GM18499 (cell line): ENCODE data around the gene WNT5A.

Experiments used
- ATAC-seq: cut with Tn5 transposase; IDR thresholded peaks from one replicate; pipeline ENCODE4 v1.9.1; 2021; ENCODE audit warnings: moderate number of reproducible peaks; ENCODE audit not compliant: insufficient read depth, unreplicated experiment

The WNT5A gene

DNA sequence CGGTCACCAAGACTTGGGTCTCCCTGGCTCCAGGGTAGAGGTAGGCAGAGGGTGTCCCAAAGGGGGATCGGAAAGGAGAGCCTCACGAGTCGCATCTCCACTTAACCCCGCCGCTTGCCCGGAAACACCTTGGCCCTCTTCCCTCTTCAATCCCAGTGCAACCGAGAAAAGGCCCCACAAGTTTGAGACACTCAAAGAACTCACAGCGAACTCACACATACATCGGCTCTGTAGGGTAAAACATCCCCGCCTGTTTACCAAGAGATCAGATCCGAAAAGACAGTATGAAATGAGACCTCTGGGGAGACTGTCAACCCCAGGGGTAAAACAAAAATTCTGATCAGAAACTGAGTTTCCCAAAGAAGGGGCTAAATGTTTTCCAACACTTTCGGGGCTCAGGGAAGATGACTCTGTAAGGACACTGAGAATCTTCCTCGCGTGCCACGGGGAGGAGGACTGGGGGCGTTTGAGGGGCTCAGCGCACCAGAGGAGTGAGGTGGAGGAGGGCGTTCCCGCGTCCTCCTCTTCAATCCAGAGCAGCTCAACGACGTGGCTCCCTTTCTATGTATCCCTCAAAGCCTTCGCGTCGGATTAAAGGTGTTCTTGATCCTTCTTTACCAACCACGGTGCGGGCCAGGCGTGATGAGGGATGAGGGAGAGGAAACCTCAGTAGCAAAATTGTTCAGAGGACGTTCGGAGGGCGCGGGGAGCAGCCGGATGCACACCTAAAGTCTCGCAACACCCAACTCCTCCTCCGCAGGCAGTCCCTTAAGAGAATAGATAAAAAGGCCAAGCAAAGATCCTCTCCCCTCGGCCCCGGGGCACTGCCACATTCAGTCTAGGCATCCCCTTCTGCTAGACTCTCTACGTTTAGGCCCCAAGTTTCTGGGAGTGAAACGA lies 3.7 kb downstream of the WNT5A start:
- ATAC-seq, result no peak

DNA sequence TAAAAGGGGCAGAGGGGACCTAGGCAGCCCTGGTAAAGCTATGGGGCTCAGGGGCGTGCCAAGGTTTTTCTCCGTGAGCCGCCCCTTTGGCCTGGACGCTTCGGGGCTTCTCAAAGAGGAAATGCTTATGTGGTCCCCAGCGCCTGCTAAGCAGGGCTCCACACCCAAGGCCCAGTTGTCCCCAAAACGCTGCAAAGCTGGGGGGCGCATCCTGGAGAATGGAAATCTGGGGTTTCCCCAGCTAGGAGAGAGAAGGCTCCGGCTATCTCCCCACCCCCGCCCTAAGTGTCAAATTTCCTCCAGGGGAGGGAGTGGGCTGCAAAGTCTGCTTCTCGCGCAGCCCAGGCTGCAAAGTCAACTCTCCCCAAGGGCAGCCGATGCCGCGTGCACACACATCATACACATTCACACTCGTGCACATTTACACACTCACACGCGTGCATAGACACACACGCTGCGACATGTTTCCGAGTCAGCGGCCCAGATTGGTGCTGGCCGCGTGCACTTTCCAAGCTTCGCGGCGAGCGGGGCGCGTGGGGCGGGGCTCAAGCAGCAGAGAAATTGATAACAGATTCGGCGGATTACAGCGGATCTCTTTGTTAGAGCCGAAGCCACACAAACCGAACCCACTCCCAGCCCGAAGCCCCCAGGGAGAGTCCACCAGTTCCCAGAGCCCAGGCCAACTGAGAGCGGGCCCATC lies 4.5 kb downstream of the WNT5A start:
- ATAC-seq, result no peak

DNA sequence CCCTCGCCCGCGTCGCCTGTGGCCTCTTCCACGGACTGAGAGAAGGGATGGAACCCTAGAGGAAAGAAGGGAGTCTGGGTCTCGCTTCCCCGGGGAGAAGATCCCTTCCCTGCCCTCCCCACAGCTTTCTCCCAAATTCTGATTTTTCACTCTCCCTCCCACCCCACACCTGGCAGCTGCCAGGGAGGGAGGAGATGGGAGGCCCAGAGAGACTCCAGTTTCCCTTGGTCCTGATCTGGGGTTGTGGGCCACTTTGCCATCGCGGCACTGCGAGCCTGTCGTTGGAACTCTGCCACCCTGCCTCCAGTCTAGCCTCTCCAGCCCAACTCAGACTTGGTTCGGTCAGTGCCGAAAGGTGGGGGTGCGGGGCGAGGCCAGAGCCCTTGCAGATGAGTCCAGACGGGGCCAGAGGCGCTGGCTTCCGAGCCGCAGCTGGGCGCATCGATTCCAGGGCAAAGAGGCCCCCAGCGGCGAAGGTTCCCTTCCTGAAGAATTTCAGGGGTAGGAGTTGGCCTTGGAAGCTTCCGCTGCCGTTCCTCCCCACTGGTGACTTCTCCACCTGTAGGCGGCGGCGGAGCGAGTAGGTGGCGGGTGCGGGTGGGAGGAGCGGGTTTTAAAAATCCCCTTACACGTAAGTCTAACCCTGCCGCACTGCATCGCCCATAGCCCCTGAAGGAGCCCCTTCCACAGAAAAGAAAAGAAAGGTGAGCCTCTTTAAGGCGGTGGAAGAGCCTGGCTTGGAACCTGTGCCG lies 5.2 kb downstream of the WNT5A start:
- ATAC-seq, result no peak

DNA sequence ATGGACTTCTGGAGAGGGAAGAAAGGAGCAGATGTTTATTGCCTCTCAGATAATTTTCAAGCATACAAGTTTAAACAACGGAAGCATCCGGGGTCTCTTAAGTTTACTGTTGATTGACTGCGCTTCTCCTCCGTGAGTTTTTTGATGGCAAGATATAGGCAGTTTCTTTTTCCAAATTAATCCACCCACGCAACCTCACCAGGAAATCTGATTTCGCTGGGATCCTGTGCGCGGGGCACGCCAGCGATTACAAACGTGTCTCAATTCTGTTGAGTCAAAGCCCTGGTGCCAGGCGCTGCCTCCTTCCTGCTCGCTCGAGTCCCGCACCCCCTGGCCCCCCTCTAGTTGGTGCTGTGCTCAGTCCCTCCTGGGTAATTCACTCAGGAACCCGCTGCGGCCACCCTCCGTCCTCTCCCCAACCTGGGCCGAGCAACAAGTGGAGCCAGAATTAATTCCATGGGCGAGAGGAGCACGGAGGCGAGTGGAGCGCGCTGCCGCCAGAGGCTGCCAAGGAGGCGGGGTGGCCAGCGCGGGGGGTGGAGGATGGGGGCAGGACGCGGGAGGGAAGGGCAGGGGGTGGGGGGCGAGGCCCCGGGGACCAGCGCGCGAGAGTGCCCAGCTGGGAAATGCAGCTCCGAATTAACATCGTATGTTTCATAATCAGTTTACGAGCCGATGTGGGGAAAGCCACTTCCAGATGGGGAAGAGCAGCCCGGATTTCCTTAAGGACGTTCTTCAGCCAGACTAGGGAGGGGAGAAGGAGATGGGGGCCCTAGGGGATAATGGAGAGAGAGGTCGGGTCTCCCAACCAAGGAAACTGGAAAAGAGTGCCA lies 6.0 kb downstream of the WNT5A start:
- no peak for ATAC-seq

DNA sequence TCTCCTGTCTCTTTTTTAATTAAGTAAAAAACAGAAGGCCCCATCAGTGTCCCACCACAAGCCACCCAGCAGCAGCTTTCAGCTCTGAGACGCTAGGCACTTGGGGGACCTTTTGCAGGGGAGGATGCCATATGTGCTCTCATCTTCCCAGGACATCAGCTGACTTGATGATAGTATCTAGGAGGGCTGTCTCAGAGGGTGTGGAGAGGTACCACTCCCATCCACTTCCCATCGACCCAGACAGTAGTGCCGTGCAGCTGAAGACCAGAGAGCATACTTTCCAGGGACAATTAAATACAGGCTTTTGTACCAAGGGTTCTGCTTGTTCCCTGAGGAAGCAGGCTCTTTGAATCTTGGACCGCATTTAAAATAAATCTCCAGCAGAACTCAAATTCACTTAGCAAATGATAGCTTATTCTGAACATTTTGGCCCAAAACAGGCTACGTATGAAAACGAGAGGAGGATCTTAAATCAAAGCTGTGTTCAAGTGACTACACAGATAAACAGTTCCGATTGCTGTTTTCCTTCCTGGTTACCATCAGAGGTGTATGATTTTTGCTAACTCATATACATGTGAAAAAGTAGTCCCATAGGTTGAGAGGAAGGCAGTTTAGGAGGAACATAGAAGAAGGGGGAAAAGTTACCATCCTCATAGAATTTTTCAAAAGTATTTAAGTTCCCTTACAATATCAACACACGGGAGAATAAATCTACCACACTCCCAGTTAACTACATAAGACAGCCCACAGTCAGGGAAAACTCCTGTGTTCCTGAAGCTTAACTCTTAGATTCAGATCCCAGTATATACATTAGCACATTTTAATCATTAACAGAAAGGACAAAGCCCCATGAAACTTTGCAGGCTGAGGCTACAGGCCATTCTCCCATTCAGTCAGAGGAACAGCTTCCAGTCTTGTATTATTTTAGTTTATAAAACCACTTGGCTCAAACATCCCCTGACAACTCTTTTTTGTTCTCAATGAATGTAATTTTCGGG lies 9.5 kb downstream of the WNT5A start:
- no peak for ATAC-seq

DNA sequence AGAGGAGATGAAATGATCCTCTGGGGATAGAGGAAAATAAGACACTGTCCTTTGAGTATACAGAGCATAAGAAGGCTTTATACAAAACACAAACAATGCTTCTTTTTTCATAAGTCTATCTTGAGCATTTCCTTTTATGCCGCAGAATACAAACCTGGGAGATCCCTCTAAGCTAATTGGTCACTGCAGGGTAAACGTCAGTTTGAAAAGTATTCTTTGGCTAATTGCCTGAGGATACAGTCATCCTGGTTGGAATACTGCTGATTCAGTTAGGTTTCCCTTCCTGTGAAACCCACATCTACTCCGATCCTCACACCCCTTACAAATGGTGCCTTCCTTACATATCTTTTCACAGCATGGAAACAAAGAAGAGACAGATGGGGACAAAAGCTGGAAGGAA lies 10.6 kb downstream of the WNT5A start:
- no peak for ATAC-seq

DNA sequence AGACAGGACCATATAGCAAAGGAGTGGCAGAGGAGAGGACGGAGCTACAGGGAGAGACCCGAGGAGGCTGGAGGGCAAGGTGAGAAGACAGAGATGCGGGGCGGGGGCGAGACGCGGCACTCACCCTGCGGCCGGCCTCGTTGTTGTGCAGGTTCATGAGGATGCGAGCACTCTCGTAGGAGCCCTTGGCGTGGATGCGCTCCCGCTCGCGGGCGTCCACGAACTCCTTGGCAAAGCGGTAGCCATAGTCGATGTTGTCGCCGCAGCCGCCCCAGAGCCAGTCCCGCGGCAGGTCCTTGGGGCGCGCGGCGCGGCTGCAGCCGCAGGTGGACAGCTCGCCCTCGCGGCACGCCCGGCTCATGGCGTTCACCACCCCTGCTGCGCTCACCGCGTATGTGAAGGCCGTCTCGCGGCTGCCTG lies 12.9 kb downstream of the WNT5A start:
- no peak for ATAC-seq

DNA sequence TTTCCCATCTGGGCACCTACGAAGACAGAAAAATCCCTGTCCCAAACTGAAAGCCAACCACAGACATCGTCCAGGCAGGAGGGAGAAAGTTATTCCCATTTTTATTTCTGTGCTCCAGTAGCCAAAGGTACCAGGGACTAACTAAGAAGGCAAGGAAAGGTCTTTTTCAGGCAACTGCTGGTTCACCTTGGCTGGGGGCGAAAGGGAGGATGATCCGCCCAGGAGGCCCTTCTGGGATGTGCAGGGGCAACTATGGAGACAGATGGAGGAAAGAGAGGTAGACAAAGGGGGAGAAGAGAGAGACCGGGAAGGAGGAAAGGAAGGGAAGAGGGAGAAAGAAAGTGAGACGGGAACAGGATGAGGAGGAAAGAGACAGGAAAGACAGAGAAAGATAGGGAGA lies 13.3 kb downstream of the WNT5A start:
- no peak for ATAC-seq

DNA sequence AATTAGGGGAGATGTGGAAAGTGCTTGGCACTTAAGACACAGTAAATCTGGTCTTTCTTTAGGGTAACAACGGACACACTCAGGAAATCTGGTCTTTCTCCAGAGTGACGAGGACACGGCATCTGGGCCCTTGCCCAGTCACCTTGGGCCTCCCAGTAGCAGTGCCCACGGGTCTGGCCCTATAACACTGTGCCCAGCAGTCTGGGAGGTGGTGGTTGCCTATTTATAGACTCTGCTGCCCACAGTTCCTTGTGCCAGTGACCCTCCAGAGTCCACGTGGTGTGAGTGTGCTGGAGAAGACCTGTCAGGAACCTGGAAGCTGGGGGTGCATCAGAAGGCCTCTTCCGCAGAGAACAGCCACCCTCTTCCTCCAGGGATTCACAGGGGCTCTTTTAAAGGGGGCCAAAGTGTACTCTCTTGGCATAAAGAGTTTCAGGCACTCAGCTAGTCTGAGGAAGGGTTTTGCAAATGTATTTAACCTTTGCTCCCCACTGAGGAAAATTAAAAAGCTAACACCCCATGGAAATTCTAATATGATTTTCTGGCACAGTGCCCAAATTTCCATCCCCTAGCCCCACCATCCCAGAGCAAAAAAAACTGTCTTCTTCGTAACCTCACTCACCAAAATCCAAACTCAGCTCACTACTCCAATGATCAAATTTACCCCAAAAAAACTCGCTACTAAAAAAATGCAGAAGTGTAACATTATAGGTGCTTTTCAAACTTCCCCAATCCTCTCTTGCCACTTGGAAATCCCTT lies 15.4 kb downstream of the WNT5A start:
- no peak for ATAC-seq

DNA sequence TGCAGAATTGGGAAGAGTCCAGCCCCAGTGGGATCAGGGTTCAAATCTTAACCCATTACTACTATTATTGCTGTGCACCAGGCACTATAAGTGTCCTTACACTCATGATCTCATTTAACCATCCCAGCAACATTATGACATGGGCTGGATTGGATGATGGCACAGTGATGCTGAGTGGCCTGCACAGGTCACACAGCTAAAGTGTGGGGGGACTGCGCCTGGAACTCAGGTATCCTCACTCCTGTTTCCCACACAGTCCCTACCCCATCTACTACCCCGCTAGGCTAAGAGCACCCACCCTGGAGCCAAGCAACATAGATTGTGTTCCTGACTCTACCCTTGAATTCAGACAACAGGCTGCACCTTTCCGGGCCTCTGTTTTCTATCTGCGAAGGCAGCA lies 16.0 kb downstream of the WNT5A start:
- no peak for ATAC-seq

DNA sequence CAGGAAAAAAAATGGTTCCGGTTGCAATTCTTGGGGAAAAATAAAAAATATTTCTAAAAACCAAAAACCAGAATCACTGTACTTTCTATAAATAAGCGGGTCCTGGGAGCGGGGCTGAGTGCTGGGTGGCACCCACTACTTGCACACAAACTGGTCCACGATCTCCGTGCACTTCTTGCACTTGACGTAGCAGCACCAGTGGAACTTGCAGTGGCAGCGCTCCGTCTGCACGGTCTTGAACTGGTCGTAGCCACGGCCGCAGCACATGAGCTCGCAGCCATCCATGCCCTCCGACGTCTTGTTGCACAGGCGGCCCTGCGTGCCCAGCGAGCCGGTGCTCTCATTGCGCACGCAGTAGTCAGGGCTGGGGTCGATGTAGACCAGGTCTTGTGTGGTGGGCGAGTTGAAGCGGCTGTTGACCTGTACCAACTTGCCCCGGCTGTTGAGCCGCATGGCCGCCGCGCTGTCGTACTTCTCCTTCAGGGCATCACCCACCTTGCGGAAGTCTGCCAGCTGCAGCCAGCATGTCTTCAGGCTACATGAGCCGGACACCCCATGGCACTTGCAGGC lies 17.1 kb downstream of the WNT5A start:
- ATAC-seq, result no peak

DNA sequence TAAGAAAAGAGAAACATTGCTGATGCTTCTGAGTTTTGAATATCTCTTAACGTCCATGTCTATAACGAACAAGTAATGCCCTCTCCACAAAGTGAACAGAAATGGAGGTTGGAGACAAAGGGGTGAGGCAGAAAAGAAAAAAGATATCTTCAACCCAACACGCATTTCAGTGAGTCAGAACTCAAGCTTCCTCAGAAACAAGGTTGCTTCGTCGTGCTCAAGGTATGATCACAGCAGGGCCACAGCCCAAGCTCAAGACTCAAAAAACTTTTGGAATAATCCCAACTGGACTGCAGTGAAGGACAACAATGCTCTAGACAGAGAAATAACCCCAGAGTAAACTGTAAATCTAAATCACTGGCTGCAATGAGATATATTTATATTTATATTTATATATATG lies 18.9 kb downstream of the WNT5A start:
- ATAC-seq, result no peak

DNA sequence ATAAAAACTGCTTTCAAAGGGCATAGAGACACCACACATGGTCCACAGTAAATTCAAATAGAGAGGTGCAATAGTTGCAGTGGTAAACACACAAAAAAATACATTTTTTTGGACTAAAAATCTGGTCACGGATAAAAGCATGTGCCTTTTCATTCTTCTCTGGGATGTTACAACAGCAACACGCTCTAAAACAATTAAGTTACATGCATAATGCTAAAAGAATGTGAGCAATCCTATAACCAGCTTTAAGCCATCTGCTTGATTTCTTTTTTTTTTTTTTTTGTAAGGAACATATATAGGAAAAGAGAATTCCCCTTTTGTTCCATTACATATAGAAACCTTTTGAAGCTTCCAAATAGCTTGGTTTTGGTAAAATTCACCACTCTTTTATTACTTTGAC lies 20.0 kb downstream of the WNT5A start:
- ATAC-seq, result no peak

DNA sequence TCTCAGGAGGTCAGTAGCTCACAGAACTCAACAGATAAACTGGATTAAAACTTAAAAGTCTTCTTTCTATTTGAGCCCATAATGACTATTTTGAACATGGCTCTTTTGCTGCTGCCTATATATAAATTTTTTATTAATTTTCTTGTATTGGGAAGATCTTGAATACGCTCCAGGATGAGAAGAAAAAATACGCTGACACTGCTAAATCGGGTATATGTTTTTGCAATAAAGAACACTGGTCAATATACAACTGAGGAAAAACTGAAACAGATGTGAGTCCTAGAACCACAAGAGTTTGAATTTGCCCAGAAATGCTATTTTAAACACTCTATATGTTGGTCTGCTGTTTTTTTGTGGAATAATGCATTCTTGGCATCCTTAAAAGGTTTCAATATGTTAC lies 20.6 kb downstream of the WNT5A start:
- no peak for ATAC-seq

DNA sequence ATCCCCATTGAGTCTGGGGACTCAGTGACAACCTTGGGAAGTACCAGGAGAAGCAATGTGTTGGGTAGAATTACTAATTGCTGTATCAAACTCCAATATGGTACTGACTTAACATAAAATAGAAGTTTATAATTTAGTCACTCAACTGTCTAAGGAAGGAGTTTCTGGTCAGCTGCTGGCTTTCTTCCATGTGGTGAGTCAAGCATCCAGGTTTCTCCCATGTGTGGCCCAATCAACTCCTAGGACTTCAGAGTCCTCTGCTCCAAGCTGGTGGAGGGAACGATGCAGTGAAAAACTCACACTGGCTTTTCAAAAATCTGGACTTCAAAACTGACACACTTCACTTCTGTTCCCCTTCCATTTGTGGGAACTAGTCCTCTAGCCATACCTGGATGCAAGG lies 25.2 kb downstream of the WNT5A start:
- ATAC-seq, result no peak

DNA sequence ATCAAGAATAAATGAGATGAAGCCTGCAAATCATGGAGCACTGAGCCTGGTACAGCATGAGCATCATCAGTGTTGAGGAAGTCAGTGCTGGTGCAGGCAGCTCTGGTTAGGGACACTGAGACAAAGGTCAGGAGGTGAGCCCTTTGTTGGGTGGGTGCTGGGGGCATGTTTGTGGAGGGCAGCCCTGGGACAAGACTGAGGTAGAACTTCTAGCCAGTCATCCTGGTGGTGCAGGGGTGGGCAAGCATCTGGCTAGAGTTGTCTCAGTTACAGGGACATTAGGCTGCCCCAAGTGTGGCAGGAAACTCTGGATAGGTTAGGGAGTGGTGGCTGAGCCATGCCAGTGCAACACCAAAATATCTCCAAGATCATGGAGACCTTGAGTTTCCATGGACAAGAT lies 27.3 kb downstream of the WNT5A start:
- no peak for ATAC-seq

DNA sequence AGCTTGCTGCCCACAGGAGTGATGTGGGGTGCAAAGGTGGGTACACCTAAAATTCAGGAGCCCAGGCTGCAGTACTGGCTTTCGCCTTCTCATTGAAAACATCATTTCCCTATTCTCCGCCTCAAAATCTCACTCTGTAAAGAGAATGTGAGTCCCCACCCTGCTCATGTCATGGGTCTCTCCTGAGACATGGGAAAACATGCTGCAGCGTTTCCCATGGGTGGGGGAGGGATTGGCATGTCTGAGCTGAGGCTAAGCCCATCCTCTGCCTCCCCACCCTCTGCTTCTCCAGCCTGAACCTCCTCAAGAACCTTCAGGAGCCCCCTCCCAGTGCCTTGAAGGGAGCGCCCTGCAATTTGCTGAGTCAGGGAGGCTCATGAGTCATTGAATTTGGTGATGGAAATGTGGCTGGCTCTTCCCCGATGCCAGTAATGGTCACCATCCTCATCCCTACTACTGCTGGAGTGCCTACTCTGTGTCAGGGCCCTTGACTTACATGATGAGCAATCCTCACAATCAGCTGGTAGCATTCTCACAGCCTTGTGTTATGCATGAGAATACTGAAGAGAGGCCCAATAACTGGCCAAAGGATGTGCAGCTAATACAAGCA lies 28.8 kb downstream of the WNT5A start:
- ATAC-seq, result no peak

DNA sequence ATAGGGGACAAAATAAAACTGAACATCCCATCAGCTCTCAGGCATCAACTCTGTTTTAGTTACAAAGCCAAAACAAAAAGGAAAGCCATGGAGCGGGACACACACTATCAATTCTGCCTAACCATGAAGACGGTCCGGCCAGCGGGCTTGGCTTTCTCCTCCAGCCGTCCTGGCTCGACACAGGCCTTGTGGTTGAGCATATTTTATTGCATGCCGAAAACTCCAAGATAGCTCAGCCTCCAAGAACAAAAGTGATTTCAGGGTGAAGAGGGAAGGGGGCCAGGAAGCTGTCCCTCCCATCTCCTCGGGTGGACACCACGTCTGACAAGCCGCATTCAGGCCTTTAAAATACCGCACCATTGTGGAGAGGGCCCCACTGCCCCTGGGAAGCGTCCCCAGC lies 31.2 kb downstream of the WNT5A start:
- no peak for ATAC-seq
